CD8-positive, alpha-beta memory T cell (primary cell): ENCODE results near the gene KCNH5. TPM values are rescaled to one million over a fixed set of nuclear protein-coding genes. Genes with fewer than 3 reads are reported as not detected.

Experiments used
- CTCF ChIA-PET: fragments of 350-600 bp; sonication (Branson Sonifier 250); formaldehyde crosslinking; loops from one replicate; lab custom pipeline; 2021; ENCODE audit warnings: antibody characterized with exemption; lab: Charles Lee
- POLR2A ChIA-PET: fragments of 350-600 bp; sonication (Branson Sonifier 250); formaldehyde crosslinking; loops from one replicate; lab custom pipeline; 2021; ENCODE audit warnings: antibody characterized with exemption; lab: Charles Lee
- DNase-seq, 5 donors: peaks; one replicate each; pipeline versions ENCODE4 v3.0.0 to v3.0.0-alpha.2; 2020 to 2022; ENCODE audit warnings: mixed read lengths in 1 of 5
- H3K27ac ChIP-seq: one replicate; pipeline ENCODE4 v1.7.0; 2013; ENCODE audit warnings: low read depth, mild to moderate bottlenecking, low read length, moderate library complexity
- H3K27me3 ChIP-seq: 2 replicates; pipeline ENCODE4 v1.7.0; 2013; ENCODE audit warnings: low read length, mild to moderate bottlenecking; ENCODE audit not compliant: insufficient read depth, poor library complexity, severe bottlenecking
- H3K36me3 ChIP-seq: 2 replicates; pipeline ENCODE4 v1.7.0; 2013; ENCODE audit warnings: mild to moderate bottlenecking, low read length, moderate library complexity; ENCODE audit not compliant: insufficient read depth
- H3K4me1 ChIP-seq: 2 replicates; pipeline ENCODE4 v1.7.0; 2013; ENCODE audit warnings: mild to moderate bottlenecking, low read length, moderate library complexity; ENCODE audit not compliant: insufficient read depth
- H3K4me3 ChIP-seq: 2 replicates; pipeline ENCODE4 v1.7.0; 2013; ENCODE audit warnings: mild to moderate bottlenecking, low read length
- H3K9me3 ChIP-seq: 2 replicates; pipeline ENCODE4 v1.7.0; 2013; ENCODE audit warnings: mild to moderate bottlenecking, low read length
- H3K27ac Mint-ChIP-seq, 8 donors: one replicate each; pipeline ENCODE4 v1.8.0; 2020 to 2021; ENCODE audit warnings: mixed read lengths in 8 of 8, mild to moderate bottlenecking in 6 of 8, inconsistent platforms in 3 of 8, moderate library complexity in 3 of 8
- H3K27me3 Mint-ChIP-seq, 2 donors: one replicate each; pipeline ENCODE4 v1.8.0; 2020 to 2021; ENCODE audit warnings: mixed read lengths in 2 of 2, mild to moderate bottlenecking in 1 of 2, moderate library complexity in 1 of 2
- H3K36me3 Mint-ChIP-seq, 3 donors: one replicate each; pipeline ENCODE4 v1.8.0; 2020 to 2021; ENCODE audit warnings: mixed read lengths in 3 of 3, inconsistent platforms in 1 of 3, mild to moderate bottlenecking in 1 of 3
- H3K4me1 Mint-ChIP-seq, 3 donors: one replicate each; pipeline ENCODE4 v1.8.0; 2020 to 2021; ENCODE audit warnings: mixed read lengths in 3 of 3, inconsistent platforms in 1 of 3, mild to moderate bottlenecking in 1 of 3
- H3K4me3 Mint-ChIP-seq, 7 donors: one replicate each; pipeline ENCODE4 v1.8.0; 2020 to 2021; ENCODE audit warnings: mixed read lengths in 7 of 7, mild to moderate bottlenecking in 6 of 7, moderate library complexity in 4 of 7, inconsistent platforms in 2 of 7
- H3K9me3 Mint-ChIP-seq, 5 donors: one replicate each; pipeline ENCODE4 v1.8.0; 2020 to 2022; ENCODE audit warnings: mixed read lengths in 5 of 5, mild to moderate bottlenecking in 3 of 5, moderate library complexity in 2 of 5, inconsistent platforms in 1 of 5
- polyA plus RNA-seq: library from polyadenylated mRNA; unstranded; fragments of 300-500 nt; fragmentation: Illumina TruSeq; gene quantifications from one replicate; pipeline ENCODE4 v1.2.3, GENCODE V29; 2021
- total RNA-seq, 2 experiments: library from RNA; stranded (reverse); gene quantifications; one replicate each; pipeline ENCODE4 v1.2.3, GENCODE V29; 2021

The KCNH5 gene
- total and polyA plus RNA-seq, 3 experiments from 2014 or later, result not detected

GRCh38 chr14:62722406-62722805, 322.9 kb downstream of the KCNH5 start:
- H3K4me1 ChIP-seq, result no peaks in the 10 kb centered on the region
- H3K9me3 ChIP-seq, result no peaks in the 10 kb centered on the region
- no peaks in the 10 kb centered on the region for H3K27me3 Mint-ChIP-seq
- H3K36me3 ChIP-seq, result no peaks in the 10 kb centered on the region
- H3K4me3 Mint-ChIP-seq, result no peak overlapping the region
- CTCF ChIA-PET, result no interaction called here
- no peak for DNase-seq
- H3K36me3 Mint-ChIP-seq, result no peaks in the 10 kb centered on the region
- no peak overlapping the region for H3K27ac Mint-ChIP-seq
- POLR2A ChIA-PET, result no interaction called here
- H3K9me3 Mint-ChIP-seq, result peaks cover 2 to 8% (median 5%) of the 10 kb centered on the region in 5 donors
- no peaks in the 10 kb centered on the region for H3K27me3 ChIP-seq
- H3K27ac ChIP-seq, result no peak overlapping the region
- H3K4me3 ChIP-seq, result no peak overlapping the region
- H3K4me1 Mint-ChIP-seq, result no peaks in the 10 kb centered on the region

GRCh38 chr14:62718629-62719028, 326.6 kb downstream of the KCNH5 start:
- Histone ChIP-seq H3K27me3 (no peaks in the 10 kb centered on the region), H3K36me3 (no peaks in the 10 kb centered on the region), H3K9me3 (no peaks in the 10 kb centered on the region), H3K4me3 (no peak overlapping the region), H3K4me1 (no peaks in the 10 kb centered on the region), H3K27ac (no peak overlapping the region)
- H3K4me1 Mint-ChIP-seq, result no peaks in the 10 kb centered on the region
- CTCF ChIA-PET, result no interaction called here
- POLR2A ChIA-PET, result no interaction called here
- H3K9me3 Mint-ChIP-seq, result peaks cover 0 to 15% (median 5%) of the 10 kb centered on the region in 5 donors
- no peak for DNase-seq
- no peak overlapping the region for H3K4me3 Mint-ChIP-seq
- H3K27ac Mint-ChIP-seq, result no peak overlapping the region
- H3K27me3 Mint-ChIP-seq, result no peaks in the 10 kb centered on the region
- H3K36me3 Mint-ChIP-seq, result no peaks in the 10 kb centered on the region

- no peaks in the 10 kb centered on the region for H3K36me3 ChIP-seq
- H3K27me3 ChIP-seq, result no peaks in the 10 kb centered on the region
- H3K4me1 ChIP-seq, result no peaks in the 10 kb centered on the region
- no peak overlapping the region for H3K27ac Mint-ChIP-seq
- H3K4me3 Mint-ChIP-seq, result no peak overlapping the region
- no peak overlapping the region for H3K27ac ChIP-seq
- DNase-seq, result no peak
- no peaks in the 10 kb centered on the region for H3K4me1 Mint-ChIP-seq
- no peaks in the 10 kb centered on the region for H3K27me3 Mint-ChIP-seq
- H3K36me3 Mint-ChIP-seq, result no peaks in the 10 kb centered on the region
- no peak overlapping the region for H3K4me3 ChIP-seq
- ChIA-PET POLR2A (no interaction called here), CTCF (interaction anchor here (0.6 kb wide), 1 partner anchor 11 kb away, joined by 3 read pairs; no protein-coding TSS in a partner anchor)
- H3K9me3 Mint-ChIP-seq, result peaks cover 0 to 3% (median 2%) of the 10 kb centered on the region in 5 donors
- H3K9me3 ChIP-seq, result no peaks in the 10 kb centered on the region
Observed at GRCh38 chr14:62711351-62712023, 333.8 kb downstream of the KCNH5 start.

GRCh38 chr14:62710811-62711210, 334.4 kb downstream of the KCNH5 start:
- H3K4me1 Mint-ChIP-seq, result no peaks in the 10 kb centered on the region
- no peaks in the 10 kb centered on the region for H3K27me3 Mint-ChIP-seq
- H3K36me3 ChIP-seq, result no peaks in the 10 kb centered on the region
- no peaks in the 10 kb centered on the region for H3K36me3 Mint-ChIP-seq
- DNase-seq, result no peak
- ChIA-PET POLR2A (no interaction called here), CTCF (interaction anchor here (0.6 kb wide), 1 partner anchor 10 kb away, joined by 3 read pairs; no protein-coding TSS in a partner anchor)
- H3K4me3 ChIP-seq, result no peak overlapping the region
- no peak overlapping the region for H3K4me3 Mint-ChIP-seq
- no peaks in the 10 kb centered on the region for H3K9me3 ChIP-seq
- H3K27ac ChIP-seq, result no peak overlapping the region
- H3K4me1 ChIP-seq, result no peaks in the 10 kb centered on the region
- H3K9me3 Mint-ChIP-seq, result peaks cover 0 to 3% (median 2%) of the 10 kb centered on the region in 5 donors
- no peaks in the 10 kb centered on the region for H3K27me3 ChIP-seq
- H3K27ac Mint-ChIP-seq, result no peak overlapping the region

GRCh38 chr14:62709773-62710172, 335.5 kb downstream of the KCNH5 start:
- CTCF ChIA-PET, result no interaction called here
- Mint-ChIP-seq H3K27ac (no peak overlapping the region), H3K4me3 (no peak overlapping the region), H3K27me3 (no peaks in the 10 kb centered on the region), H3K36me3 (no peaks in the 10 kb centered on the region), H3K4me1 (no peaks in the 10 kb centered on the region), H3K9me3 (peaks cover 0 to 3% (median 2%) of the 10 kb centered on the region in 5 donors)
- POLR2A ChIA-PET, result no interaction called here
- Histone ChIP-seq H3K27ac (no peak overlapping the region), H3K4me3 (no peak overlapping the region), H3K4me1 (no peaks in the 10 kb centered on the region), H3K36me3 (no peaks in the 10 kb centered on the region), H3K27me3 (no peaks in the 10 kb centered on the region), H3K9me3 (no peaks in the 10 kb centered on the region)
- no peak for DNase-seq

GRCh38 chr14:62706217-62706616, 339.0 kb downstream of the KCNH5 start:
- Histone ChIP-seq H3K4me1 (no peaks in the 10 kb centered on the region), H3K36me3 (no peaks in the 10 kb centered on the region), H3K27me3 (no peaks in the 10 kb centered on the region), H3K4me3 (no peak overlapping the region), H3K9me3 (no peaks in the 10 kb centered on the region), H3K27ac (no peak overlapping the region)
- Mint-ChIP-seq H3K36me3 (no peaks in the 10 kb centered on the region), H3K27me3 (no peaks in the 10 kb centered on the region), H3K4me3 (no peak overlapping the region), H3K27ac (no peak overlapping the region), H3K9me3 (peaks cover 0 to 3% (median 2%) of the 10 kb centered on the region in 5 donors), H3K4me1 (no peaks in the 10 kb centered on the region)
- CTCF ChIA-PET, result no interaction called here
- POLR2A ChIA-PET, result no interaction called here
- no peak for DNase-seq

GRCh38 chr14:62697461-62697860, 347.8 kb downstream of the KCNH5 start:
- POLR2A ChIA-PET, result no interaction called here
- H3K9me3 Mint-ChIP-seq, result peaks cover 0 to 7% (median 4%) of the 10 kb centered on the region in 5 donors

GRCh38 chr14:62696929-62697328, 348.3 kb downstream of the KCNH5 start:
- ChIA-PET CTCF (no interaction called here), POLR2A (no interaction called here)
- no peaks in the 10 kb centered on the region for H3K27me3 ChIP-seq
- Mint-ChIP-seq H3K27me3 (peaks cover 0 to 2% of the 10 kb centered on the region in 2 donors), H3K27ac (no peak overlapping the region), H3K4me3 (no peak overlapping the region), H3K36me3 (no peaks in the 10 kb centered on the region), H3K9me3 (peaks cover 0 to 7% (median 4%) of the 10 kb centered on the region in 5 donors), H3K4me1 (no peaks in the 10 kb centered on the region)
- H3K4me1 ChIP-seq, result no peaks in the 10 kb centered on the region
- no peaks in the 10 kb centered on the region for H3K36me3 ChIP-seq
- no peak overlapping the region for H3K4me3 ChIP-seq
- no peak overlapping the region for H3K27ac ChIP-seq
- no peaks in the 10 kb centered on the region for H3K9me3 ChIP-seq
- no peak for DNase-seq

More at GRCh38 chr14:62697461-62697860, 347.8 kb downstream of the KCNH5 start:
- no peaks in the 10 kb centered on the region for H3K4me1 Mint-ChIP-seq
- CTCF ChIA-PET, result no interaction called here
- peaks cover 0 to 2% of the 10 kb centered on the region in 2 donors for H3K27me3 Mint-ChIP-seq
- no peak for DNase-seq
- no peak overlapping the region for H3K4me3 Mint-ChIP-seq
- no peak overlapping the region for H3K27ac Mint-ChIP-seq
- H3K36me3 Mint-ChIP-seq, result no peaks in the 10 kb centered on the region
- no peak overlapping the region for H3K4me3 ChIP-seq
- no peak overlapping the region for H3K27ac ChIP-seq
- H3K9me3 ChIP-seq, result no peaks in the 10 kb centered on the region
- no peaks in the 10 kb centered on the region for H3K36me3 ChIP-seq
- H3K27me3 ChIP-seq, result no peaks in the 10 kb centered on the region
- H3K4me1 ChIP-seq, result no peaks in the 10 kb centered on the region
